HepG2 (cell line): ENCODE results near the gene NECAB2. TPM values are rescaled to one million over a fixed set of nuclear protein-coding genes. Genes with fewer than 3 reads are reported as not detected.

Experiments used
- BCL6 ChIP-seq: IDR thresholded peaks from 2 replicates; pipeline ENCODE4 v1.6.1; 2016; ENCODE audit warnings: missing genetic modification reagents, missing compliant biosample characterization
- FOXC1 ChIP-seq: sonication (generic); formaldehyde crosslinking; IDR thresholded peaks from 2 replicates; pipeline ENCODE4 v1.8.0; 2022; ENCODE audit warnings: mild to moderate bottlenecking, missing genetic modification reagents, borderline replicate concordance
- FOXP1 ChIP-seq, 2 experiments: fragments of 450-650 bp in 1 of 2; IDR thresholded peaks; 2 replicates each; pipeline ENCODE4 v1.6.1; 2017 to 2018; ENCODE audit warnings: antibody characterized with exemption in 1 of 2
- GTF2F1 ChIP-seq: fragments of 150-350 bp; IDR thresholded peaks from 2 replicates; pipeline ENCODE4 v1.6.1; 2014; ENCODE audit warnings: low read length
- JDP2 ChIP-seq: sonication (generic); formaldehyde crosslinking; IDR thresholded peaks from 2 replicates; pipeline ENCODE4 v1.8.1; 2022; ENCODE audit warnings: missing genetic modification reagents, borderline replicate concordance
- MBNL3 ChIP-seq: fragments of 250-450 bp; sonication (Bioruptor Pico); conservative IDR thresholded peaks from 2 replicates; pipeline ENCODE4 v1.8.0; 2022; ENCODE audit warnings: mild to moderate bottlenecking, inconsistent platforms
- MED13 ChIP-seq: sonication (generic); formaldehyde crosslinking; IDR thresholded peaks from 2 replicates; pipeline ENCODE4 v1.5.0; 2020; ENCODE audit warnings: missing genetic modification reagents
- NFE2 ChIP-seq: sonication (generic); formaldehyde crosslinking; IDR thresholded peaks from 2 replicates; pipeline ENCODE4 v1.4.0; 2020; ENCODE audit warnings: missing genetic modification reagents
- PHF5A ChIP-seq: IDR thresholded peaks from one replicate; pipeline ENCODE4 v1.6.1; 2018; ENCODE audit warnings: low read depth, missing genetic modification reagents; ENCODE audit not compliant: unreplicated experiment
- PTBP1 ChIP-seq: fragments of 200-400 bp; formaldehyde crosslinking; IDR thresholded peaks from 2 replicates; pipeline ENCODE4 v1.6.1; 2018; ENCODE audit warnings: low read length, low read depth; ENCODE audit not compliant: poor library complexity, severe bottlenecking
- SATB2 ChIP-seq: sonication (generic); formaldehyde crosslinking; IDR thresholded peaks from 2 replicates; pipeline ENCODE4 v1.5.0; 2020; ENCODE audit warnings: missing genetic modification reagents
- SCMH1 ChIP-seq: sonication (generic); formaldehyde crosslinking; IDR thresholded peaks from 2 replicates; pipeline ENCODE4 v1.9.0; 2021; ENCODE audit warnings: missing genetic modification reagents, mild to moderate bottlenecking, borderline replicate concordance
- SRSF4 ChIP-seq: fragments of 200-400 bp; formaldehyde crosslinking; IDR thresholded peaks from one replicate; pipeline ENCODE4 v1.6.1; 2018; ENCODE audit warnings: mild to moderate bottlenecking, low read depth, low read length, moderate library complexity; ENCODE audit not compliant: poor library complexity, severe bottlenecking
- TEAD2 ChIP-seq: sonication (generic); formaldehyde crosslinking; IDR thresholded peaks from 2 replicates; pipeline ENCODE4 v1.9.0; 2021; ENCODE audit warnings: missing genetic modification reagents
- XBP1 ChIP-seq: sonication (generic); formaldehyde crosslinking; IDR thresholded peaks from 2 replicates; pipeline ENCODE4 v1.5.0; 2020; ENCODE audit warnings: missing genetic modification reagents
- ZFP62 ChIP-seq: sonication (generic); formaldehyde crosslinking; IDR thresholded peaks from 2 replicates; pipeline ENCODE4 v1.4.0; 2020; ENCODE audit warnings: missing genetic modification reagents
- ZNF468 ChIP-seq: sonication (generic); formaldehyde crosslinking; IDR thresholded peaks from 2 replicates; pipeline ENCODE4 v1.8.0; 2022; ENCODE audit warnings: mild to moderate bottlenecking, moderate library complexity, missing genetic modification reagents
- polyA plus RNA-seq, 8 experiments: library from polyadenylated mRNA; depleted of rRNA in 3 of 8; stranded (reverse) in 7 of 8; unstranded in 1 of 8; fragments of >200 nt; fragmentation: Illumina TruSeq in 4 of 8; extraction: Trizol in 4 of 8; gene quantifications; 2 replicates each; pipeline versions ENCODE4 v1.2.1 to v1.2.3, GENCODE V29; 2011 to 2016; ENCODE audit warnings: low read depth in 4 of 8, missing spikeins in 1 of 8, mixed read lengths in 1 of 8; ENCODE audit not compliant: insufficient read depth in 1 of 8
- total RNA-seq, 5 experiments: library from RNA; depleted of rRNA; stranded (reverse); fragments of >200 nt; fragmentation: Illumina TruSeq; extraction: Trizol; gene quantifications; 2 replicates each; pipeline ENCODE4 v1.2.3, GENCODE V29; 2016; ENCODE audit warnings: low read depth in 1 of 5
- TF ChIP-seq, protein P1 (sequence below): sonication (generic); formaldehyde crosslinking; IDR thresholded peaks from 2 replicates; pipeline ENCODE4 v1.4.0; 2020; ENCODE audit warnings: missing genetic modification reagents
- TF ChIP-seq, protein P2 (sequence below): sonication (generic); formaldehyde crosslinking; IDR thresholded peaks from 2 replicates; pipeline ENCODE4 v1.9.0; 2021; ENCODE audit warnings: missing genetic modification reagents, mild to moderate bottlenecking, borderline replicate concordance
- TF ChIP-seq, protein P3 (sequence below): fragments of 450-650 bp; IDR thresholded peaks from 2 replicates; pipeline ENCODE4 v1.6.1; 2017
- TF ChIP-seq, protein P4 (sequence below): sonication (generic); formaldehyde crosslinking; conservative IDR thresholded peaks from 2 replicates; pipeline ENCODE4 v1.4.0; 2020; ENCODE audit warnings: missing genetic modification reagents
- TF ChIP-seq, protein P5 (sequence below): sonication (generic); formaldehyde crosslinking; IDR thresholded peaks from 2 replicates; pipeline ENCODE4 v1.8.0; 2023; ENCODE audit warnings: mild to moderate bottlenecking, missing genetic modification reagents

NECAB2 gene
- total and polyA plus RNA-seq, 2 of the 13 experiments (the other 11 are each of a cell fraction or from before 2014, with no cell fraction given) = 0.21 to 0.49 TPM

DNA sequence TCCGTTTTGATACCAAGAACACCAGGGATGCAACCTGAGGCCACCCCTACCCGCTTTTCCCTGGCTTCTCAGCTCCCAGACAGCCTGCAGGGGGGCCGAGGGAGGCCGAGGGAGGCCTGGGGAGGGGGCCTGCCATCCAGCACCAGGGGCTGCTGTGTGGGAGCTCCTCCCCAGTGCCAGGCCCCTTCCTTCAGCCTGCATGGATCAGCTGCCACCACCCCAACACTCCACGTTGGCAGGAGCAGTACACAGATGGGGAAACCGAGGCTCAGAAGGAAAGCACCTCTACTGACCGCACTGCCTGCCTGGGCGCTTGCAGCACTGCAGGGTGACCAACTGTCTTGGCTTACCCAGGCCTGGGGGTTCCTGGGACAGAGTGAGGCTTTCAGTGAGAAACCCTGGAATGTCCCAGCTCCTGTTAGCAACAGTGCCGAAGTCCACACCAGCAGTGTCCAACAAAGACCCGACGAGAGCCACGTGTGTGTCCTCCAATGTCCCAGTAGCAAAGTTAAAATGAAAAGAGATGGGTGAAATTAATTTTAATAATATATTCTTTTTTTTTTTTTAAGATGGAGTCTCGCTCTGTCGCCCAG lies 20.3 kb upstream of the NECAB2 start (continued):
- TF ChIP-seq, protein P1, sequence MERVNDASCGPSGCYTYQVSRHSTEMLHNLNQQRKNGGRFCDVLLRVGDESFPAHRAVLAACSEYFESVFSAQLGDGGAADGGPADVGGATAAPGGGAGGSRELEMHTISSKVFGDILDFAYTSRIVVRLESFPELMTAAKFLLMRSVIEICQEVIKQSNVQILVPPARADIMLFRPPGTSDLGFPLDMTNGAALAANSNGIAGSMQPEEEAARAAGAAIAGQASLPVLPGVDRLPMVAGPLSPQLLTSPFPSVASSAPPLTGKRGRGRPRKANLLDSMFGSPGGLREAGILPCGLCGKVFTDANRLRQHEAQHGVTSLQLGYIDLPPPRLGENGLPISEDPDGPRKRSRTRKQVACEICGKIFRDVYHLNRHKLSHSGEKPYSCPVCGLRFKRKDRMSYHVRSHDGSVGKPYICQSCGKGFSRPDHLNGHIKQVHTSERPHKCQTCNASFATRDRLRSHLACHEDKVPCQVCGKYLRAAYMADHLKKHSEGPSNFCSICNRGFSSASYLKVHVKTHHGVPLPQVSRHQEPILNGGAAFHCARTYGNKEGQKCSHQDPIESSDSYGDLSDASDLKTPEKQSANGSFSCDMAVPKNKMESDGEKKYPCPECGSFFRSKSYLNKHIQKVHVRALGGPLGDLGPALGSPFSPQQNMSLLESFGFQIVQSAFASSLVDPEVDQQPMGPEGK = 0 out of 2 replicates have a peak, but pooled peaks have one; percentile 44
- no peak for TF ChIP-seq JDP2 (CRISPR knock-in tag)
- TF ChIP-seq MBNL3 = no peak
- TF ChIP-seq, protein P2, sequence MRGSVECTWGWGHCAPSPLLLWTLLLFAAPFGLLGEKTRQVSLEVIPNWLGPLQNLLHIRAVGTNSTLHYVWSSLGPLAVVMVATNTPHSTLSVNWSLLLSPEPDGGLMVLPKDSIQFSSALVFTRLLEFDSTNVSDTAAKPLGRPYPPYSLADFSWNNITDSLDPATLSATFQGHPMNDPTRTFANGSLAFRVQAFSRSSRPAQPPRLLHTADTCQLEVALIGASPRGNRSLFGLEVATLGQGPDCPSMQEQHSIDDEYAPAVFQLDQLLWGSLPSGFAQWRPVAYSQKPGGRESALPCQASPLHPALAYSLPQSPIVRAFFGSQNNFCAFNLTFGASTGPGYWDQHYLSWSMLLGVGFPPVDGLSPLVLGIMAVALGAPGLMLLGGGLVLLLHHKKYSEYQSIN (CRISPR knock-in tag) = no peak
- no peak for TF ChIP-seq ZFP62
- TF ChIP-seq SRSF4 = no peak
- TF ChIP-seq BCL6 (CRISPR knock-in tag) = peak; percentile 84
- no peak for TF ChIP-seq ZNF468
- no peak for TF ChIP-seq TEAD2 (CRISPR knock-in tag)
- no peak for TF ChIP-seq FOXP1 (IDR thresholded peaks at IDR 0.05)
- TF ChIP-seq FOXP1 (CRISPR knock-in tag; IDR thresholded peaks at IDR 0.05) = 0 out of 2 replicates have a peak, but pooled peaks have one; percentile 22
- TF ChIP-seq NFE2 (CRISPR knock-in tag) = no peak
- TF ChIP-seq XBP1 (CRISPR knock-in tag) = no peak
- TF ChIP-seq GTF2F1 = no peak
- TF ChIP-seq FOXC1 (CRISPR knock-in tag) = no peak
- no peak for TF ChIP-seq SCMH1
- no peak for TF ChIP-seq PHF5A (CRISPR knock-in tag)
- TF ChIP-seq SATB2 (CRISPR knock-in tag) = no peak
- TF ChIP-seq, protein P3, sequence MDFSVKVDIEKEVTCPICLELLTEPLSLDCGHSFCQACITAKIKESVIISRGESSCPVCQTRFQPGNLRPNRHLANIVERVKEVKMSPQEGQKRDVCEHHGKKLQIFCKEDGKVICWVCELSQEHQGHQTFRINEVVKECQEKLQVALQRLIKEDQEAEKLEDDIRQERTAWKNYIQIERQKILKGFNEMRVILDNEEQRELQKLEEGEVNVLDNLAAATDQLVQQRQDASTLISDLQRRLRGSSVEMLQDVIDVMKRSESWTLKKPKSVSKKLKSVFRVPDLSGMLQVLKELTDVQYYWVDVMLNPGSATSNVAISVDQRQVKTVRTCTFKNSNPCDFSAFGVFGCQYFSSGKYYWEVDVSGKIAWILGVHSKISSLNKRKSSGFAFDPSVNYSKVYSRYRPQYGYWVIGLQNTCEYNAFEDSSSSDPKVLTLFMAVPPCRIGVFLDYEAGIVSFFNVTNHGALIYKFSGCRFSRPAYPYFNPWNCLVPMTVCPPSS = no peak
- TF ChIP-seq, protein P4, sequence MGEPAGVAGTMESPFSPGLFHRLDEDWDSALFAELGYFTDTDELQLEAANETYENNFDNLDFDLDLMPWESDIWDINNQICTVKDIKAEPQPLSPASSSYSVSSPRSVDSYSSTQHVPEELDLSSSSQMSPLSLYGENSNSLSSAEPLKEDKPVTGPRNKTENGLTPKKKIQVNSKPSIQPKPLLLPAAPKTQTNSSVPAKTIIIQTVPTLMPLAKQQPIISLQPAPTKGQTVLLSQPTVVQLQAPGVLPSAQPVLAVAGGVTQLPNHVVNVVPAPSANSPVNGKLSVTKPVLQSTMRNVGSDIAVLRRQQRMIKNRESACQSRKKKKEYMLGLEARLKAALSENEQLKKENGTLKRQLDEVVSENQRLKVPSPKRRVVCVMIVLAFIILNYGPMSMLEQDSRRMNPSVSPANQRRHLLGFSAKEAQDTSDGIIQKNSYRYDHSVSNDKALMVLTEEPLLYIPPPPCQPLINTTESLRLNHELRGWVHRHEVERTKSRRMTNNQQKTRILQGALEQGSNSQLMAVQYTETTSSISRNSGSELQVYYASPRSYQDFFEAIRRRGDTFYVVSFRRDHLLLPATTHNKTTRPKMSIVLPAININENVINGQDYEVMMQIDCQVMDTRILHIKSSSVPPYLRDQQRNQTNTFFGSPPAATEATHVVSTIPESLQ = no peak
- TF ChIP-seq PTBP1 = no peak
- TF ChIP-seq, protein P5, sequence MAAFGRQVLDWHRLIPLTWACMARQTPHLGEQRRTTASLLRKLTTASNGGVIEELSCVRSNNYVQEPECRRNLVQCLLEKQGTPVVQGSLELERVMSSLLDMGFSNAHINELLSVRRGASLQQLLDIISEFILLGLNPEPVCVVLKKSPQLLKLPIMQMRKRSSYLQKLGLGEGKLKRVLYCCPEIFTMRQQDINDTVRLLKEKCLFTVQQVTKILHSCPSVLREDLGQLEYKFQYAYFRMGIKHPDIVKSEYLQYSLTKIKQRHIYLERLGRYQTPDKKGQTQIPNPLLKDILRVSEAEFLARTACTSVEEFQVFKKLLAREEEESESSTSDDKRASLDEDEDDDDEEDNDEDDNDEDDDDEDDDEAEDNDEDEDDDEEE (CRISPR knock-in tag) = 0 out of 2 replicates have a peak, but pooled peaks have one; percentile 41
- 0 out of 2 replicates have a peak, but pooled peaks have one; percentile 26 for TF ChIP-seq MED13 (CRISPR knock-in tag)
